TTC549 (cell line): ENCODE results near the gene MED22.
"Not testable (repeated sequence)": the region's sequence is repeated elsewhere in the genome, so short reads cannot be mapped to it uniquely, and the experiment has no call there.

ENCODE experiments used
- FAIRE-seq: peaks from 2 replicates; lab custom pipeline; 2012; peaks lifted over from hg19 to GRCh38; lab: Jason Lieb, UNC

The MED22 gene

DNA sequence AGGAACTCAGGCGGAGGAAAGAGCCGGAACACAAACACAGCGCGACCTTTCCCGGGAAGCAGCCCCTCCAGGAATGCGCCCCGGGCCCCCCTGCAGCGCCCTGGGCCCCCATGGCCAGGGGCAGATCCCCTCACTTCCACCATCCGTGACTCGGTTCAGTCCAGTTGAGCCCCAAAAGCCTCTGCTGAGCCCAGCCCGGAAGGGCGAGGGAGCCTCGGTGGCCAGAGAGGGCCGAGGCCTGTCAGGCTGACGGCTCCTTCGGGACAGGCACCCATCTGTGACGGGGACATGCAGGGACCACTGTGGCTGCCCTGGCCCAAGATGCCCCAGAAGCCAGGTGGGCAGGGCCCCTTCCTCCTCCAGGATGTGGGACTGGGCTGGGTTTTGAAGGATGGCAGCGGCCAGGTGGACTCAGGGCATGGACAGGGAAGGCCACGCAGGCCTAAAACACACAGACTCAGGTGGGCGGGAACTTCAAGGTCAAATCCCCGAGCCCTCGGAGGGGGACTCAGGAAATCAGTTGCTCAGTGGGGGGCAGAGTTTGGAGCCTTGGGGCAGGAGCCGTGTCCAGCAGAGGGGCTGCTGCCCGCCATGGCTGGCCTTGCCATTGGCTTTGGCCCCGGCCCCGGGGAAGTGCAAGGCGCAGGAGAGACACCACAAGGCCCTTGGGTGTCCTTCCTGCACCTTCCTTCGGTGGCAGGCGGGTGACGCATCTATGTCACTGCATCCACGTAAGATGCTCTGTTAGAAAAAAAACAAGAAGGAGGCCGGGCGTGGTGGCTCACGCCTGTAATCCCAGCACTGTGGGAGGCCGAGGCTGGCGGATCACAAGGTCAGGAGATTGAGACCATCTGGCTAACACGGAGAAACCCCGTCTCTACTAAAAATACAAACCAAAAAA, 43.2 kb downstream of the MED22 start:
- no peak for FAIRE-seq

- no peak for FAIRE-seq
Measured at GRCh38 chr9:133304158-133304470, 43.8 kb downstream of the MED22 start.

GRCh38 chr9:133303266-133304157, 44.4 kb downstream of the MED22 start:
- no peak for FAIRE-seq

DNA sequence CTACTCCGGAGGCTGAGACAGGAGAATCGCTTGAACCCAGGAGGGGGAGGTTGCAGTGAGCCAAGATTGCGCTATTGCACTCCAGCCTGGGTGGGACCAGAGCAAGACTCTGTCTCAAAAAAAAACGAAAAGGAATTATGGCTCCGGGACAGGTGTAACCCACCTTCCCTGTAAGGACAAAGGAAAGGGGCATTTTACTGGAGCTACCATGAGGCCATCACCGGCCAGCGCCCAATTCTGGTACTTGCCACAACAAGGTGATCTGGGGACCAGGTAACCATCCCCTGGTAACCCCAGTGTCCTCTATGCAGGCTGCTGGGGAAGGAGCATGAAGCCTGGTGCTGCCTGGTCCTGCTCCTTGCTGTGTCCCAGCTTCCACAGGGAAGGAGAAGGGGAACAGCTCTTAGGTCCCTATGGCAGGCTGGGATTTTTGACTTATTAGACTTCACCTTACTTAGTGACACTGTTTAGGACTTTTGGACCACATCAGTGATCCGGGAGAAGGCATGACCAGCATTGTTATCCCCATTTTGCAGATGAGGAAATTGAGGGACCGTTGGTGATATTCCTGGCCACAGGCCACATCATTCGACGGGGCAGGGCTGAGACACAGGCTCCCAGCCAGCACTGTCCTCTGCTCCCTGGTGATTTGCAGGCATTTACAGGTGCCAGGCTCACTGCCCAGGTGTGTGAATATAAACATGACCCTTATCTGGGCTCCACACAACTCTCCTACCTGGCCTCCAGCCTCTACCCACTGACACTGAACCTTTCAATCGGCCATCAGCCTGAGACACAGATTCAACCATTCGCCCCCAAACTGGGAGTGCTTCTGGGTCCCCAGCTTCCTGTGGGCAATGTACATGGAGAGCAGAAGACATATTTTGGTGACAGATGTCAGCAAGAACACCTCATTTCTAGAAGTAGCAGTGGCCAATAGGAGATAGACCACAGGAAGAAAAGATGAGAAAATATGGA, 46.4 kb downstream of the MED22 start:
- no peak for FAIRE-seq

DNA sequence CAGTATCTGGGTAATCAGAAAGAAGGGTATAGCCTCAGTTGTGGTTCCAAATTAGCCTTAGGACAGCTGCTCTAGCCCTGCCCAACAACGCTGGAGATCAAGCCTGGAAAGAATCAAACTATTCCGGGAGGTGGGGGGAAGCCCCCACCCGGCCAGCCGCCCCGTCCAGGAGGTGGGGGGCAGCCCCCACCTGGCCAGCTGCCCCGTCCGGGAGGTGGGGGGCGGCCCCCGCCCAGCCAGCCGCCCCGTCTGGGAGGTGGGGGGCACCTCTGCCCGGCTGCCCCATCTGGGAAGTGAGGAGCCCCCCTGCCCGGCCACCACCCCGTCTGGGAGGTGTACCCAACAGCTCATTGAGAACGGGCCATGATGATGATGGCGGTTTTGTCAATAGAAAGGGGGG, 47.9 kb downstream of the MED22 start:
- FAIRE-seq: not testable (repeated sequence)

GRCh38 chr9:133294257-133294656, 53.7 kb downstream of the MED22 start:
- no peak for FAIRE-seq

DNA sequence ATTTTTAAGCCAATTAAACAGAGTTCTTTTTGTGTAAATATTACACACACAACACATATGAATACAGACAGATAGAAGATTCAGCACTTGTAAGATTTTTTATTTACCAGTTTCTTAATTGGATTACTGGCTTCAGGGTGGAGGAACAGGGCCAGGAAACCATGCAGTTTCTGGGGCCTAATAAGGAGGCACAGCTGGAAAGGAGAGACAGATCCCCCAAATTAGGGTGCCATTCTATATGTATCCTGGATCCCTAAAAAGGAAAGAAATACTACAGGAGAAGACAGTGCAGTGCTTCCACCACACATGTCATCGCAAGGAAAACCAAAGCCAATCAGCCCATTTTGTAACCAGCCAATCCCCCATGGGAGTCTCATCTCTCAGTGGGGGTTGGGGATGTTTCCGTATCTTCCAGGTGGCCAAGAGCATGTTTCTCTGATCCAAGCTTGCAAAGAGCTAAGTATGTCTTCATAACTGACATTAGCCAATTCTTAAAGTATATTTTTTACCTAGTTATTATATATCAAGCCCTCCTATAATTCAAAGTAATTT, 57.1 kb downstream of the MED22 start:
- FAIRE-seq: no peak
